ENCODE results near the gene DLGAP4. TPM values are rescaled to one million over a fixed set of nuclear protein-coding genes. Genes with fewer than 3 reads are reported as not detected.

The DLGAP4 gene
- total RNA-seq, 1 experiment from 2014 or later = 40.3 TPM

GRCh38 chr20:36342331-36343120 is 36.4 kb downstream of the DLGAP4 start:
- H3K9me3 ChIP-seq (ENCODE audit: control insufficient read depth in 1 of 2, insufficient read depth in 1 of 2, low read depth in 1 of 2, low read length in 2 of 2) = no peaks in the 10 kb centered on the region
- no peak overlapping the region for H2AFZ ChIP-seq (ENCODE audit: low read depth, low read length, poor library complexity, severe bottlenecking)
- H4K20me1 ChIP-seq (ENCODE audit: insufficient read depth) = no peaks in the 10 kb centered on the region
- H3K4me1 ChIP-seq (ENCODE audit: control insufficient read depth in 1 of 2, insufficient read depth in 2 of 2, low read length in 2 of 2) = no peaks in the 10 kb centered on the region
- H3K4me2 ChIP-seq (ENCODE audit: low read length) = no peak overlapping the region
- H3K79me2 ChIP-seq (ENCODE audit: insufficient read depth, low read length) = no peaks in the 10 kb centered on the region
- ChIA-PET RAD21 (ENCODE audit: low non-redundant PET in 1 of 2, low total read pairs in 2 of 2, uncharacterized antibody in 2 of 2, unreplicated experiment in 2 of 2) (no interaction called here), POLR2A (no interaction called here), CTCF (no interaction called here)
- H3K27ac ChIP-seq (ENCODE audit: low read depth, low read length) = no peak overlapping the region
- H3K9me2 ChIP-seq (ENCODE audit: insufficient read depth) = no peaks in the 10 kb centered on the region
- H3K9ac ChIP-seq (ENCODE audit: low read length) = no peak overlapping the region
- no peak for TF ChIP-seq ZBTB33 (IDR thresholded peaks at IDR 0.05; ENCODE audit: extremely low read depth, insufficient replicate concordance, low read length)
- TF ChIP-seq FOSL1 (IDR thresholded peaks at IDR 0.05; ENCODE audit: low read depth) = no peak
- no peak for TF ChIP-seq ELF1 (IDR thresholded peaks at IDR 0.05; ENCODE audit: borderline replicate concordance, low read depth)
- no peak for TF ChIP-seq REST (IDR thresholded peaks at IDR 0.05; ENCODE audit: low read depth)
- TF ChIP-seq RAD21 (IDR thresholded peaks at IDR 0.05; ENCODE audit: low read depth) = no peak
- TF ChIP-seq ATF3 (IDR thresholded peaks at IDR 0.05) = no peak
- TF ChIP-seq CEBPB (IDR thresholded peaks at IDR 0.05; ENCODE audit: low read depth) = no peak
- no peak for TF ChIP-seq CTCF (IDR thresholded peaks at IDR 0.05 in 2 of 3, conservative IDR thresholded peaks at IDR 0.05 in 1 of 3; ENCODE audit: borderline replicate concordance in 1 of 3, insufficient read depth in 1 of 3, low read depth in 2 of 3, low read length in 2 of 3)
- TF ChIP-seq ZNF274 (IDR thresholded peaks at IDR 0.05; ENCODE audit: low read depth, low read length) = no peak
- no peak for TF ChIP-seq YY1 (IDR thresholded peaks at IDR 0.05; ENCODE audit: extremely low read depth, insufficient replicate concordance, low read depth, low read length)
- no peak for TF ChIP-seq EZH2phosphoT487 (IDR thresholded peaks at IDR 0.05; ENCODE audit: borderline replicate concordance)
- no peak for TF ChIP-seq POLR2AphosphoS5 (IDR thresholded peaks at IDR 0.05; ENCODE audit: low read depth, low read length)
- no peak for TF ChIP-seq ZFX (IDR thresholded peaks at IDR 0.05)
- TF ChIP-seq SRF (IDR thresholded peaks at IDR 0.05; ENCODE audit: low read depth) = no peak
- no peak for TF ChIP-seq EGR1 (IDR thresholded peaks at IDR 0.05; ENCODE audit: low read depth)
- no peak for TF ChIP-seq TCF7L2 (IDR thresholded peaks at IDR 0.05; ENCODE audit: borderline replicate concordance, extremely low read depth, insufficient read depth, insufficient read length)
- TF ChIP-seq SIN3A (IDR thresholded peaks at IDR 0.05; ENCODE audit: low read depth) = no peak
- TF ChIP-seq SP1 (IDR thresholded peaks at IDR 0.05; ENCODE audit: low read depth) = no peak
- no peak for TF ChIP-seq EZH2 (IDR thresholded peaks at IDR 0.05)
- DNase-seq (ENCODE audit: low read depth, low spot score) (no peak), ATAC-seq (no peak)
- H3K4me3 ChIP-seq (replicated peaks in 1 of 2; ENCODE audit: low read depth in 1 of 2, low read length in 2 of 2) = no peak overlapping the region
- H3K27me3 ChIP-seq (ENCODE audit: insufficient read depth, low read length) = no peaks in the 10 kb centered on the region
- H3K36me3 ChIP-seq (ENCODE audit: control insufficient read depth in 1 of 2, insufficient read depth in 2 of 2, low read length in 2 of 2) = no peaks in the 10 kb centered on the region
- BruUV-seq (replicated peaks) = no TSS peak
- intact Hi-C loops (cut with micrococcal nuclease) = loop anchor here (5.0 kb wide), 1 partner anchor 40 kb away; no protein-coding TSS in a partner anchor
